Omental fat pad (tissue), 4 donors: ENCODE data around the gene TIAM2. TPM values are rescaled to one million over a fixed set of nuclear protein-coding genes. Genes with fewer than 3 reads are reported as not detected.

Experiments used
- ATAC-seq: fragments of 150-250 bp; one replicate; pipeline ENCODE4 v1.9.1; 2016; ENCODE audit warnings: mild to moderate bottlenecking, moderate library complexity; ENCODE audit not compliant: low FRiP score
- DNase-seq: peaks from one replicate; pipeline ENCODE4 v3.0.0-alpha.2; 2019; ENCODE audit warnings: low spot score
- CTCF ChIP-seq, 3 donors: fragments of 450-650 bp; IDR thresholded peaks; one replicate each; pipeline ENCODE4 v1.5.1; 2016 to 2017; ENCODE audit warnings: antibody characterized with exemption in 3 of 3, mild to moderate bottlenecking in 3 of 3, moderate library complexity in 2 of 3
- total RNA-seq, 4 donors: library from RNA; depleted of rRNA; stranded (reverse); fragments of >200 nt; gene quantifications; one replicate each; pipeline ENCODE4 v1.1.0, GENCODE V29; 2016

The TIAM2 gene
- total RNA-seq, 4 donors from 2014 or later, result 4.8 to 10.6 (median 6.4) TPM

DNA sequence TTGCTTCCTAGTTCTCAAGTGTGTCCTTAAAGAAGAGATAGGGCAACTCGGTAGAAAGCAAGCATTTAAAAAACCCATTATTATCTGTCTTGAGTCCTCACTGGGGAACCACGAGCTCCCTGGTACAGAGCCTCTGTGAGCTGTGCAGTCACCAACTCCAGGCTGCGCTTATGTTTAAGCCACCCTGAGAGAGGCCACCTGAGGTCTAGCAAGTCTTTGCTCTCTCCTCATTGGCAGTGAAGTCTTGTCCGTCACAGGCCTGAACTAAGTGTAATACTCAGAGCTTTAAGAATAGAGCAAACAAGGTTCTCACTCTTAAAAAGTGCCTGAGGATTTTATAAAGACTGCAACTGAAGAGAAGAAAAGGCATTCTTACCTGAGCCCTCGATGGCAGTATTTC lies 264.8 kb downstream of the TIAM2 start:
- TF ChIP-seq CTCF (IDR thresholded peaks at IDR 0.05), result no peak
- DNase-seq (no peak), ATAC-seq (no peak)

GRCh38 chr6:155260686-155261085 lies 265.6 kb downstream of the TIAM2 start:
- no peak for TF ChIP-seq CTCF (IDR thresholded peaks at IDR 0.05)
- no peak for ATAC-seq
- no peak for DNase-seq

DNA sequence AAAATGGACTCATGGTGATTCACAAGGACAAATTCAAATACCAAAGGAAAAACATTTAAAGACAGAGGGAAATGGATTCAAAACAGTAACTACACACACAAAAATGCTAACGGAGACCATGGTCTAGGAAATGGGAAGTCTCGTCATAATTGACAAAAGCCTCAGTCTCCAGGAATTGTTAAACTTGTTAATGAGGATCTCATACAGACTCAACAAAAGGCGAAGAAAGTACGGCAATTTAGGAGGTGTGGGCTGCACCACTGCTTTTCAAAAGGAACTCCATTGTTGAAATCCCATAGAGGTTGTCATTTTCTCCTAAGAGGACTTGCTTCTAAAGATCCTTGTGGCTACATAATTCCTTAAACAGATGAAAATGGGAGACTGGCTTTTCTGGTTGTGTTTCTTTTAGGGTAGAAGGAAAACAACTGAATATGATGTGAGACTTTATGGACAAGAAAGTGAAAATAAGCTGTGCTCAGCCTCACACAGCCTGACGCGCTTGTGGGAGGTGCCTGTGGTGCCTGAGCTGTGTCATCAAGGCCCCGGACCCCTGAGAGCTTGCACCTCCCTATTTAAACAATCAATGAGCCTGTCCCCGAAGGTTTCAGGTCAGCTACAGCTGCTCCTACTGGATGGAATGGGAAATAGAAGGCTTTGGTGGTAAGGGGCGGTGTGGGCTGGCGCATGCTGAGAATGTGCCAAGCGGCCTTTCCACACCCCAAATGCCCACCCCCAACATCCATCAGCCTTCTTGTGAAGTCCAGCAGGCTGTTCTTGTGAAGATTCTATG lies 266.2 kb downstream of the TIAM2 start:
- DNase-seq, result no peak
- ATAC-seq, result no peak
- no peak for TF ChIP-seq CTCF (IDR thresholded peaks at IDR 0.05)

- TF ChIP-seq CTCF (IDR thresholded peaks at IDR 0.05), result no peak
- no peak for DNase-seq
- ATAC-seq, result no peak
Observed at GRCh38 chr6:155262655-155263054, 267.5 kb downstream of the TIAM2 start.

GRCh38 chr6:155263373-155264063 lies 268.4 kb downstream of the TIAM2 start, which contains the start of gene CLDN20:
Gene CLDN20 (plus strand): TSS chr6:155264013. CDS start chr6:155275720, 11,707 bp downstream.
- no peak for TF ChIP-seq CTCF (IDR thresholded peaks at IDR 0.05)
- DNase-seq, result no peak
- no peak for ATAC-seq

- no peak for ATAC-seq
- no peak for TF ChIP-seq CTCF (IDR thresholded peaks at IDR 0.05)
- no peak for DNase-seq
Observed at GRCh38 chr6:155264693-155265320, 269.7 kb downstream of the TIAM2 start.
